ENCODE measurements around the gene PTPRC.

DNA sequence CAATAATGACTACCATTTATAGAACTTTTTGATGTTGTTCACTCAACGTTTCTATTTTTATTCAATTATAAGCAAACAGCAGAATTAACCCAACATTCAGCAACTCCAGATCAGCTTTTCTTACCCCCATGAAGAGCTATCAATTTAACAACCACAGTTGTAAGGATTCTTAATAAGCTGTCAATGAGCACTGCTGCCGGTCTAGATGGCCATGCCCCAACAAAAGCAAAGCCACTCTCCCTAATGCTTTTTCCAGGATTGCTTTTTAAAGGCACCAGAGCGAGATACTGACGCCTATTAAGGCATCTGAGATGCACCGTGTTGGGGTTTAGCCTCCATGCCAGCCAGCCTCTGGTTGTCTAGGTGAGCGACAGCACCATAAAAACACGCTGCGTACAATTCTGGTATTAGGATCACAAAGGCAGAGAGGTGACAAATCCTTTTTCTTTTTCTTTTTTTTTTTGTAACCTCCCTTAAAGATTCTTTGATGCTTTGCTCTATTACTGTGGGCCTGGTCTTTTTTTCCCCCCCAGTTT is 39.5 kb downstream of the PTPRC start:
- TF ChIP-seq, protein P1, sequence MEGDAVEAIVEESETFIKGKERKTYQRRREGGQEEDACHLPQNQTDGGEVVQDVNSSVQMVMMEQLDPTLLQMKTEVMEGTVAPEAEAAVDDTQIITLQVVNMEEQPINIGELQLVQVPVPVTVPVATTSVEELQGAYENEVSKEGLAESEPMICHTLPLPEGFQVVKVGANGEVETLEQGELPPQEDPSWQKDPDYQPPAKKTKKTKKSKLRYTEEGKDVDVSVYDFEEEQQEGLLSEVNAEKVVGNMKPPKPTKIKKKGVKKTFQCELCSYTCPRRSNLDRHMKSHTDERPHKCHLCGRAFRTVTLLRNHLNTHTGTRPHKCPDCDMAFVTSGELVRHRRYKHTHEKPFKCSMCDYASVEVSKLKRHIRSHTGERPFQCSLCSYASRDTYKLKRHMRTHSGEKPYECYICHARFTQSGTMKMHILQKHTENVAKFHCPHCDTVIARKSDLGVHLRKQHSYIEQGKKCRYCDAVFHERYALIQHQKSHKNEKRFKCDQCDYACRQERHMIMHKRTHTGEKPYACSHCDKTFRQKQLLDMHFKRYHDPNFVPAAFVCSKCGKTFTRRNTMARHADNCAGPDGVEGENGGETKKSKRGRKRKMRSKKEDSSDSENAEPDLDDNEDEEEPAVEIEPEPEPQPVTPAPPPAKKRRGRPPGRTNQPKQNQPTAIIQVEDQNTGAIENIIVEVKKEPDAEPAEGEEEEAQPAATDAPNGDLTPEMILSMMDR (IDR thresholded peaks at IDR 0.05) = no peak
- no peak for TF ChIP-seq POLR2A (IDR thresholded peaks at IDR 0.05)

Measured in vagina (tissue), 2 donors.